Tibial nerve (tissue), 4 donors: ENCODE measurements around the gene ZSWIM3.

Source experiments
- EP300 ChIP-seq, 2 donors: sonication (generic); formaldehyde crosslinking; IDR thresholded peaks; one replicate each; pipeline ENCODE4 v1.6.1; 2017; ENCODE audit warnings: antibody characterized with exemption in 2 of 2, mild to moderate bottlenecking in 1 of 2
- POLR2A ChIP-seq, 2 donors: fragments of 450-650 bp; IDR thresholded peaks; one replicate each; pipeline ENCODE4 v1.6.1; 2017; ENCODE audit warnings: antibody characterized with exemption in 2 of 2, mild to moderate bottlenecking in 2 of 2, moderate library complexity in 2 of 2
- TF ChIP-seq, protein P1 (sequence below), 5 experiments: fragments of 200-600 bp in 3 of 5; fragments of 450-650 bp in 2 of 5; sonication (generic) in 3 of 5; IDR thresholded peaks; one replicate each; pipeline ENCODE4 v1.5.1; 2016 to 2019; ENCODE audit warnings: antibody characterized with exemption in 5 of 5, mild to moderate bottlenecking in 3 of 5, moderate library complexity in 2 of 5

- TF ChIP-seq EP300 (IDR thresholded peaks at IDR 0.05) (no peak), POLR2A (IDR thresholded peaks at IDR 0.05) (no peak)
- TF ChIP-seq, protein P1, sequence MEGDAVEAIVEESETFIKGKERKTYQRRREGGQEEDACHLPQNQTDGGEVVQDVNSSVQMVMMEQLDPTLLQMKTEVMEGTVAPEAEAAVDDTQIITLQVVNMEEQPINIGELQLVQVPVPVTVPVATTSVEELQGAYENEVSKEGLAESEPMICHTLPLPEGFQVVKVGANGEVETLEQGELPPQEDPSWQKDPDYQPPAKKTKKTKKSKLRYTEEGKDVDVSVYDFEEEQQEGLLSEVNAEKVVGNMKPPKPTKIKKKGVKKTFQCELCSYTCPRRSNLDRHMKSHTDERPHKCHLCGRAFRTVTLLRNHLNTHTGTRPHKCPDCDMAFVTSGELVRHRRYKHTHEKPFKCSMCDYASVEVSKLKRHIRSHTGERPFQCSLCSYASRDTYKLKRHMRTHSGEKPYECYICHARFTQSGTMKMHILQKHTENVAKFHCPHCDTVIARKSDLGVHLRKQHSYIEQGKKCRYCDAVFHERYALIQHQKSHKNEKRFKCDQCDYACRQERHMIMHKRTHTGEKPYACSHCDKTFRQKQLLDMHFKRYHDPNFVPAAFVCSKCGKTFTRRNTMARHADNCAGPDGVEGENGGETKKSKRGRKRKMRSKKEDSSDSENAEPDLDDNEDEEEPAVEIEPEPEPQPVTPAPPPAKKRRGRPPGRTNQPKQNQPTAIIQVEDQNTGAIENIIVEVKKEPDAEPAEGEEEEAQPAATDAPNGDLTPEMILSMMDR (IDR thresholded peaks at IDR 0.05) = no peak
These were observed 4.0 kb downstream of the ZSWIM3 start for GRCh38 chr20:45861221-45862075.
